GM13977 (cell line): ENCODE data around the gene CDHR3.

Experiments
- DNase-seq: peaks from one replicate; pipeline ENCODE4 v3.0.0; 2012; ENCODE audit warnings: low spot score
- in situ Hi-C: fragments of 300-500 bp; cut with MboI; formaldehyde crosslinking; loops from one replicate; pipeline ENCODE4 v1.12.0; 2022; ENCODE audit warnings: low sequenced_read_pairs, low pct_unique_long_range_greater_than_20kb, mixed read lengths, inconsistent platforms; ENCODE audit not compliant: unreplicated experiment
- TF ChIP-seq, protein P1 (sequence below): IDR thresholded peaks from 2 replicates; pipeline ENCODE4 v1.5.1; 2012; ENCODE audit warnings: mild to moderate bottlenecking, control low read depth; ENCODE audit not compliant: insufficient read depth; ENCODE audit errors: extremely low read depth, missing control alignments

The CDHR3 gene

DNA sequence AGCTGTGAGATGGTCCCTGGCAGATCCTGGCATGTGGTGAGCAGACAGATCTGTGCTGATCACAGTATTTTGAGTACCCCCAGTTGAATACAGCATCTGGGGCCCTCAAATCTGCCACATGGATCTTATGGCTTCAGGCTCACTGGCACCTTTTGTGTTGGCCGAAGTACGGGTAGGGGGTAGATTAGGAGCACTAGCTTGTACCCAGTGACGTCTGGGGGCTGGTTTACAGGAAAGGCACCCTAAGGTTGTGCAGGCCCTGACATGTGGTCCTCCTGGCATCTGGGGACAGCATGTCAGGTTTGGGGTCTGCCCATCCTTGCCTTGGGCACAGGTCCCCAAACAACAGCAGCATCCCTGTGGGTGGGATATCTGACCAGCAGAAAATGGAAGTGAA, 95.9 kb downstream of the CDHR3 start:
- DNase-seq: no peak
- TF ChIP-seq, protein P1, sequence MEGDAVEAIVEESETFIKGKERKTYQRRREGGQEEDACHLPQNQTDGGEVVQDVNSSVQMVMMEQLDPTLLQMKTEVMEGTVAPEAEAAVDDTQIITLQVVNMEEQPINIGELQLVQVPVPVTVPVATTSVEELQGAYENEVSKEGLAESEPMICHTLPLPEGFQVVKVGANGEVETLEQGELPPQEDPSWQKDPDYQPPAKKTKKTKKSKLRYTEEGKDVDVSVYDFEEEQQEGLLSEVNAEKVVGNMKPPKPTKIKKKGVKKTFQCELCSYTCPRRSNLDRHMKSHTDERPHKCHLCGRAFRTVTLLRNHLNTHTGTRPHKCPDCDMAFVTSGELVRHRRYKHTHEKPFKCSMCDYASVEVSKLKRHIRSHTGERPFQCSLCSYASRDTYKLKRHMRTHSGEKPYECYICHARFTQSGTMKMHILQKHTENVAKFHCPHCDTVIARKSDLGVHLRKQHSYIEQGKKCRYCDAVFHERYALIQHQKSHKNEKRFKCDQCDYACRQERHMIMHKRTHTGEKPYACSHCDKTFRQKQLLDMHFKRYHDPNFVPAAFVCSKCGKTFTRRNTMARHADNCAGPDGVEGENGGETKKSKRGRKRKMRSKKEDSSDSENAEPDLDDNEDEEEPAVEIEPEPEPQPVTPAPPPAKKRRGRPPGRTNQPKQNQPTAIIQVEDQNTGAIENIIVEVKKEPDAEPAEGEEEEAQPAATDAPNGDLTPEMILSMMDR: no peak
- in situ Hi-C loops: loop anchor here (5.0 to 25.0 kb wide), 2 partner anchors 88 to 403 kb away; no protein-coding TSS in a partner anchor

DNA sequence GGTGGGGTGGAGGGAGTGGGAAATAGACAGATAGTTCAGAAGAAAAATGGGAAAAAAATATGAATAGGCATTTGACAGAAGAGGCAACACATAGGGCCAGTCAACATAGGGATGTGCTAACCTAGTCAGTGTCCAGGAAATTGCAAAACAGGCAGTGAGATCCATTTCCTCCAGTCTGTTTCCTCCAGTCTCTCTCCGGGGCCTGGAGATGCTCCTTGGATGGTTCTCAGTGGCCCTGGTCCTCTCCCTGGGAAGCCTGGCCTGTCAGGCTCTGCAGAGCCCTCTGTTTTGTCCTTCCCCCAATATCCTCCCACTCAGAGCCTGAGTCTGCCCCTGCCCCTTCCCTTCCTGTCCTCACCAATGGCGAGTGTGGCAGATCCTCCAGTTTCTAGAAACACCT, 96.5 kb downstream of the CDHR3 start:
- TF ChIP-seq, protein P1: no peak
- in situ Hi-C loops: loop anchor here (5.0 to 25.0 kb wide), 2 partner anchors 88 to 403 kb away; no protein-coding TSS in a partner anchor
- DNase-seq: no peak

DNA sequence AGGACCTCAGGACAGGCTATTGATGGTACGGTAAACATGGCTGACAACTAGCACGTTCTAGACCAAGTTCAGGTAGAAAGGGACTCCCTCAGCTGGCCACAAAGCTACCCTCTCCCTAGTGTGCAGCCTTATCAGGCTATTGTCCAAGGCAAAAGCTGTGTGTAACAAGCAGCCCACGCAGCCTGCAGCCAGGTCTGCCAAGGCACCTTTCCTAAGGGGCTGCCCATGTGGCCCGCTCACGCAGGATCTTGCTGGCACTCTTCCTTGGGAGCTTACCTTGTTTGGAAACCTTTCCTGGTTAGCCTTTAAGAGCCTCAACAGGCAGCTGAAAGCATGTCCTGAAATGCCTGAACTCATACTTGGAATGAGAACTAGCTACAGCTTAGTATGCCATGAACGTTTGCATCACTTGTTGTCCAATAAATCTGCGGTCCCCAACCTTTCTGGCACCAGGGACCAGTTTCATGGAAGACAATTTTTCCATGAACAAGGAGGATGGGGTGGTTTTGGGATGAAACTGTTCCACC, 97.4 kb downstream of the CDHR3 start:
- DNase-seq: no peak
- in situ Hi-C loops: loop anchor here (25.0 kb wide), 1 partner anchor 402 kb away; no protein-coding TSS in a partner anchor
- TF ChIP-seq, protein P1: no peak

DNA sequence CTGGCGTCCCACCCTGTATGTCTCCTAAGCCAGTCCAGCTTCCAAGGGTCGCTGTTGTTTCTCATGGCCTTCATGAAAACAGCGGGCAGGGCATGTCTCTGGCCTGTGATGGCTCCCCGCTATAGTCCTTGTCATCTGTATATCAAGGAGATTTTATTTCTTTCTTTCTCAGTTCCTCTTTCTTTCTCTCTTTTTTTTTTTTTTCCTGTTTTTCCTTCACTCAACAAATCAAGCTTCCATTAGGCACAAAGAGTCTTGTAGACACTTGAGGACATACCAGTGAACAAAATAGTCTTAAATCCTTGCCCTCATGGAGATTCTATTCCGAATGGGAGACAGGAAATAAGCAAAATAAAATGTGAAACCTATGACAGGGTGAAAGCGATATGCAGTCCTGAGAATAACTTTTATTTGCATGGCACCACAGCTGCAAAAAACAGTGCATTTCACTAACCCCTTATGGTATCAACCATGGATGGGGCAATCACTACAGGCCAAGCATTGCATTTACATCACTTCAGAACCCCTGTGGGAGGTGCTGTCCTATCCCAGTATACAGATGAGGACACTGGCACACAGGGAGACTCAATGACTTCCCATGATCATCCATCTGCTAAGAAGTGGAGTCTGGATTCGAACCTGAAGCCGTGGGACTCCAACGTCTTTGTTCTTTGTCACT, 98.4 kb downstream of the CDHR3 start:
- TF ChIP-seq, protein P1: no peak
- DNase-seq: peak; percentile 54
- in situ Hi-C loops: loop anchor here (25.0 kb wide), 1 partner anchor 401 kb away; no protein-coding TSS in a partner anchor

DNA sequence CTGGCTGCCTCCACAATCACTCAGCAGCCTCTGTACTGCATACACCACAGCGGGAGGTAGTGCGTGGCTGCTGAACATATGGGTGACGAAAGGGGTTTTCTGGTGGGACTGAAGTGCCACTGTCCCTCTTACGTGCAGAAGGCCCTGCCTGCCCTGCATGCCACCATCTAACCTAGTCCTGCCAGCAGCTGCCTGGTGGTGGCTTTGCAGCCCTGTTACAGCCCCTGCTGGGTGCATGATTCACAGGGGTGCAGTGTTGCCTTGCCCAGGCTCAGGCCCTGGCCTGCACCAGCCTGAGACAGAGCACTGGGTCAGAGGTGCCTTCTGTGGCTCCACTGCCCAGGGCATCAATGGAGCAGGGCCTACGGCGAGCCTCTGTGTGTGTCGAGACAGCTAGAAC, 98.9 kb downstream of the CDHR3 start:
- in situ Hi-C loops: loop anchor here (25.0 kb wide), 1 partner anchor 400 kb away; no protein-coding TSS in a partner anchor
- TF ChIP-seq, protein P1: no peak
- DNase-seq: no peak

DNA sequence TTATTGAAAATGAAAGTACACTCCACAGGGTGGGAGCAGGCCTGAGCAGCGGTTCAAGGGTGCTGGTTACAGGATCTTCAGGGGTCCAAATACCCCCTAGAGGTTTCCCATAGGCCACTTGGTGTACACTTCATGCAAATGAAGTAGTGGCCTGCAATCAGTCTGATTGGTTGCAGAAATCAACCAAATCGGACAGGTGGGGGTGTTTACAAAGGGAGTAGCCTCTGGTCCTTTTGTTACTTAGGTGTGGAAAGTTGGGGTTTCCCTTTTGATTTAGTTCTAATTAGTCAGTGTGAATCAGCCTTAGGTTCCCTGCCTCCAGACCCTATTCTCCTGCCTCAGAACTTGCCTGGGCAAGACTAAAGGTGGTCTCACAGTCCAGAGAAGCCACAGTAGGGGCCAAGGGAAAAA, 99.5 kb downstream of the CDHR3 start:
- no peak for DNase-seq
- in situ Hi-C loops: loop anchor here (25.0 kb wide), 1 partner anchor 400 kb away; no protein-coding TSS in a partner anchor
- TF ChIP-seq, protein P1: no peak
